NCI-H2196 treated with DMSO at 0.1 percent for 48 hours (cell line): ENCODE data around the gene C14orf132.

Experiments used
- DNase-seq: peaks from one replicate; lab custom pipeline; 2025; ENCODE audit not compliant: unreplicated experiment; lab: John Stamatoyannopoulos, UW

The C14orf132 gene

GRCh38 chr14:96081767-96082400 is 42.7 kb downstream of the C14orf132 start:
- no peak for DNase-seq

DNA sequence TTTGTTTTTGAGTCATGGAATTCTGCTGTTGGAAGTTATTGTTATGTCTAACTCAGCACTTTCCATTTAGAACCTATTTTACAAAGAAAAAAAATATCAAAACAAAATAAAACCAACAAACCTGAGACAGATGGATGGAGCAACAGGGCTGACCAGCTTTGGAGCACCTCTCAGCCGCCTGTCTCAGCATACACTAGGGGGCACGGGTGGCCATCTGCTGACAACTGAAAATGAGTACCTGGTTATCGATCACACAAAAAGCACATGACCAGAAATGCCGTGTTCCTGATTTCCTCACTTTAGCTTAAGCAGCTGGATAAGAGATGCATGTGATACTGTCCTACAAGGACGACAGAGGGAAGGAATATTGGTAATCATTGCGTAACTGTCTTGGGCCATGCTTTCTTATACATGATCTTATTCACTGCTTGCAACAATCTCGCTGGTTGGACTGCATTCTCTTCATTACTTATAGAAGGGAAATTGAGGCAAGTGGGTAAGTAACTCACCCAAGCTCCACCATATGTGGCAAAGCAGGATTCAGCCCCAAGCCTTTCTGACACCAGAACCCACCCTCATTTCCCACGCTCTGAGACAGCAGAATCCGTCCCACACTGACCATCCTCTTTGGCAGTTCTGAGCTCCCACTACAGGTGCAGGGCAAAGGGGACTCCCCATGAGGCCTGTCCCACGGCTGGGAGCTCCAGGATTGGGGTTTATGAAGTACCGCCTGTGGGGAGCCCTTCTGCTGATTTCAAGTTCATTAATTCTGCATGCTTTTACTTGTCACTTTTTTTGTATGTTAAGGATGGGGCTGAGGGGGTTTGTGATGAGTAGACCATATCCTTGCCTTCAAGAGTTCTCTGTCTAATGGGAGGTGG is 43.5 kb downstream of the C14orf132 start:
- DNase-seq = no peak

DNA sequence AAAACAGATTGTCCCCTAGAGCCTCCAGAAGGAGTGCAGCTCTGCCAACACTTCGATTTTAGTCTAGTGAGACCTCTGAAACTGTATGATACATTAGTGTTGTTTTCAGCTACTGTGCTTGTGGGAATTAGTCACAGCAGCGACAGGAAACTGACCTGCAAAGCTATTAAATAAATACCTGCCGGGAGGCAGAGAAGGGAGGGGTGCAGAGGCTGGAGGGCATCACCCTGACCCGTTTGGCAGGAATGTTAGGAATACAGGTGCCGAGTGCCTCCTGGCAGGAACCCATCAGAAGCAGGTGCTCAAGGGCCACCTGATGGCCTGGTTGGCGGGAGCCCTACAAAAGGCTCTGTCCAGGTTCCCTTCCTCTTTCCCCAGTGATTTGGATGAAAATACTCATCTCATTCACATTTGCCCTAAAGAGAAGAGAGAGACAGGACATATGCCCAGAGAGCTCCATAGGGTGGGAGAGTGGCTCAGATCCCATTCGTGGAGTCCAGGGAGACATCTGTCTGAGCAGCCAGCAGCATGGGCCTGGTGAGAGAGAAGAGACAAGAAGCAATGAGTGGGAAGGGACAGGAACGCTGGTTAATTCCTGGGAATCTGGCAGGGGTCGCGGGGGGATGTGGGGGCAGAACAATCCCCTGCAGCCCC is 44.6 kb downstream of the C14orf132 start:
- peak; percentile 73 for DNase-seq

DNA sequence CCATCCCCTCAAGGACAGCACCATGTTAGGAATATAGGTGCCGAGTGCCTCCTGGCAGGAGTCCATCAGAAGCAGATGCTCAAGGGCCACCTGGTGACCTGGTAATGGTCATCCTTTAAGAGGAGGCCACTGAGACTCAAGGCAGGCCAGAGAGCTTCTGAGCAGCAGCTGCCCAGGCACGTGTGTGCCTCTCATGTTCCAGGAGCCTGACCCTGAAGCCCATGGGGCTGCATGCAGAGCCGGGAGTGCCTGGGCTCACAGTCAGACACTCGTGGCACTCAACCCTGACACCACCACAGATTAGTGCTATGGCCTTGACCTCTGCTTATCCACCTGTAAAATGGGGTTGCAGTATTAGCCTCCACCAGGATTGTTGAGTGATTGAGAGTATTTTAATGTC is 45.6 kb downstream of the C14orf132 start:
- peak; percentile 43 for DNase-seq

GRCh38 chr14:96085369-96085768 is 46.2 kb downstream of the C14orf132 start:
- DNase-seq = no peak

DNA sequence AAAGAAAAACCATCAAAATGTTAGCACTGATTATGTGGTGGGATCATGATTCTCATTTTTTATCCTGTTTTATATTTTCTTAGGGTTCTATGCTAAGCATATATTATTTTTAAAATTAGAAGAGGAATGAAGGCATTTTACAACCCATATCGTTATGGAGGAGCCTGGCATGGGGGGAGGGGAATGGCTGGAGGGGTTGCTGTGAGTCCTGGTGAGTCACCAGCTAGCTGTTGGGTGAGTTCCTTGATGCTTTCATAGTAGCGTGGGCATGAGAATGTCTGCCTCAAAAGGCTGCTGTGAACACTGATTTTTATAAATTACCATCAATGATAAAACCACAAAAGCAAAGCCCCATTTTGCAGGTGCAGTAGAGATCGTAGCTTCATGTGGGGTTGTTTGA is 46.9 kb downstream of the C14orf132 start:
- DNase-seq = no peak

DNA sequence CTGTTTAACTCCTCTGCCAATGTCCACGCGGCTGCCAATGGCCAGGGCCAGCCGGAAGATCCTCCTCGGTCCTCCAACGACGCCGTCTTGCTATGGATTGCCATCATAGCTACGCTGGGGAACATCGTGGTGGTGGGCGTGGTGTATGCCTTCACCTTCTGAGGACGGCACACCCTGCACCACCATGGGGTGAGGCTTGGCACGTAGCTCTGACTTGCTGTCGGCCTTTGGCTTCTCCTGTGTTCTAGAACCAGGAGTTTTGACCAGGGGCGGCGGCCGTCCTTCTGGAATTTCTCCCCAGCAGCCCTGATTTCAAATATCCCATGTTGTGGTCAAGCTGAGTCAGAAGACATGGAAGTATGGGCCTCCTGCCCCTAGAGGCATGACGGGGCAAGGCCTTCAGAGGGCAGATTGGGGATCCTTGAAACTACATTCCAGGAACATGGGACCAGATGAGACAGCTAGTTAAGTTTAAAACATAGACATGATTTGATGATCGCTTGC is 47.5 kb downstream of the C14orf132 start:
- no peak for DNase-seq

DNA sequence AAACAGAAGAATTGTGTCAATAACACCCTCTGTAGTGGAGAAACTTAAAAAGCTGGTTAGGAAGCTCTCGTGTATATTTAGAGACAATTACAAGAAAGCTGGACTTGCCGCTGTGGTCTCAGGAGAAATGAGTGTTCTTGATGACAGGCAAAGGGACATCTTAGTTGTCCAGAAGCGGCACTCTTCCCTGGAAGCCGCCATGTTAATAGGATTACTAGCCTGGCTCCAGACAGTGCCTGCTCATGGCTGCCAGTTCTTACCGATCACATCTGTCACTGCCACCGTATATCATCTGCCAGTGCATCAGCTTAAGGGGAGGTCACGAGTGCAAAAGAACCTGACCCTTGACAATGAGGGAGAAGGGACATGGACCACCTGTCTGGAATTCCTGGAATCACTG is 48.9 kb downstream of the C14orf132 start:
- no peak for DNase-seq

- DNase-seq = no peak
These were observed 49.3 kb downstream of the C14orf132 start for GRCh38 chr14:96088481-96088880.

DNA sequence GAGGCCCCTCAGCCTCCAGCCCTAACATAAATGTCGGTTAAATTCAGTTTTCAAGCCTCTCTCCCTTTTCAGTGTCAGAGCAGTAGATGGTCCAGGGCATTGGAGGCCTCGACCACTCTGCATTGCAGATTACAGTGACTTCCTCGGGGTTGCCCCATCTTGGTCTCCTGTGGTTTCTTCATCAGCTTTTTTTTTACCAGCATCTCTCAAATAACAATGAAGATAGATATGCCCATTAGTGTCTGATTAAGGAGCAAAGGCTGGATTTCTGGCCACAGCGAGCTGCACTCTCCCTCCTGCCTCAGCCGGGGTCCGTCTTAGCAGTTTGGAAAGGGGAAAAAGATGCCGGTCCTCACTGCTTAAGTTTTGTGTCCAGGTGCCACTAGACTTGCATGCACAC is 49.7 kb downstream of the C14orf132 start:
- no peak for DNase-seq

DNA sequence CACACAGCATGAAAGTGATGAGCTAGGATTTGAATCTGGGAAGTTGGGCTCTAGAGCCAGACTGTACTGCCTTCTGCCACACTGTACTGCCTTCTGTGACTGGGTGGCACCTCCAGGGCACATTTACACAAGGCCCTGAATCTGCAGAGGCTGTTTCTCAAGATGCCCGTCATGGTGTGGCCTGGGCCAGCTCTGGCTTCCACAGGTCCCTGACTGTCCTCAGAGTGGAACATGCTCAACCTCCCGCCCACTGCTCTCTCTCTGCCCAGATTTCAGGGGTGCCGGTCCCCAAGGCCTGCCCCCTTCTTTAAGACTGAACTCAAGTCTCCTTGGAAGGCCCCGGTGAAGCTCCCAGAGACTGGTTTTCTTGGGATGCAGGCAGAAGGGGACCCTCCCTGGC is 50.2 kb downstream of the C14orf132 start:
- DNase-seq = no peak

GRCh38 chr14:96090441-96091148 is 51.4 kb downstream of the C14orf132 start:
- peak; percentile 37 for DNase-seq

- no peak for DNase-seq
These were observed 52.1 kb downstream of the C14orf132 start for GRCh38 chr14:96091149-96091693.

DNA sequence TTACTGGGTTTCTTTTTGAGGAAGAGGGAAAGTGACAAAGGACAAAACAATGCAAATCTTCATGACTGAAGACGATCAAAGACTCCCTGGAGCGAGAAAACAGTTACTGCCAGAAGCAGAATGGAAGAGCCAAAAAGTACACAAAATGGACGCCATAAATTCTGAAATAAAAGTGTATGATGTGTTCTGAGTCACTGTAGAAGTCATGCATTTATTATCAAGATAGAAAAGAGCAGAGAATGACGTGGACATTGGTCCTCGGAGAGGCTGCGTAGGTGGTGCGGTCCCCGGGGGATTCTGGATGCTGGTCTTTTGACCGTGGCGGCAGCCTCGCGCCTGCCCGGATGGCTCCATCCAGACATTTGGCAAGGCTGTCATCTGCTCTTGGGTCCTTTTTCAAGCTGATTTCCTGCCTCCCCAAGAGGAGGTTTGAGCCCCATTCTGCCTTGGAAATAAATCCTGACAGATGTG is 52.8 kb downstream of the C14orf132 start:
- DNase-seq = no peak

GRCh38 chr14:96092936-96093335 is 53.8 kb downstream of the C14orf132 start:
- DNase-seq = no peak

GRCh38 chr14:96094211-96094610 is 55.0 kb downstream of the C14orf132 start:
- no peak for DNase-seq

- DNase-seq = no peak
These were observed 55.5 kb downstream of the C14orf132 start for GRCh38 chr14:96094656-96095055.

DNA sequence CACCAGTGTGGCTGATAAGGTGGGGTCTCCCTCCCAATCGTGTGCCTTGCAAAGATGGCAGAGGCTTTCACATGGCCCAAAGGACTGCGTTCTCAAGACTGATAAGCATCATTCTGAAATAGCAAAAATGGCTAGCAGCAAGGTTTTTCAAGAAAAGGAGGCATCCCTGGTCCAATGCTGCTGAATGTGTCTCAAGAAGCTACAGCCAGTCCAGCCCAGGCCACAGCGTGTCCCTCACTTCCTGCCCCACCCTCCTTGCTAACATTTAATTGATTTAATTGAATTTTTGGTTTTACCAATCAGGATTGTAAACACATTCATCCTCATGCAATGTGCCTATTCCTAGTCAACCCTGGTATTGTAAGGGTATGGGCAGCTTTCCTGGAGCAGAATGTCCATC is 55.9 kb downstream of the C14orf132 start:
- DNase-seq = no peak

- DNase-seq = peak; percentile 53
These were observed 56.7 kb downstream of the C14orf132 start for GRCh38 chr14:96095581-96096476.
